ENCODE data around the gene PHACTR1. TPM values are rescaled to one million over a fixed set of nuclear protein-coding genes. Genes with fewer than 3 reads are reported as not detected.

PHACTR1 gene
- total RNA-seq, 2 donors from 2014 or later = 2.8 to 6.3 TPM

- no peak for DNase-seq
- H3K4me3 ChIP-seq (ENCODE audit: low read length) = no peak overlapping the region
Observed at GRCh38 chr6:12851123-12851695, 134.6 kb downstream of the PHACTR1 start.

DNA sequence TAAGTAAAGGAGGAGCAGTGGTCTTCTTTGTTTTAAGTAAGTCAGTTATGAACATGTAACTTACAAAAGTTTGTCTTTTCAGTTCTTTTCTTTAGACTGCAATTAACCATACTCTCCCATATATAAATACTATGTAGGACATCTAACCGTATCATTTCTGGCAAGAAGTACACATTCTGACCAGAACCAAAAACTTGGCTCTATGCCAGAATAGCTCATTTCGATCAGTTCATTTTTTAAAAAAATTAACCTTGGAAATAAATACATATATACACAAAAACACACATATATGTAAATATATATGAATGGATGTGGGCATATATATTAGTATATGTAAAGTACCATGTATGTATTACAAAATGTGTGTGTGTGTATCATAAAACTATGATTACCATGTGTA, 145.0 kb downstream of the PHACTR1 start:
- DNase-seq = no peak
- no peaks in the 10 kb centered on the region for H3K4me1 ChIP-seq (ENCODE audit: control insufficient read depth, insufficient read depth, low read length)
- no peaks in the 10 kb centered on the region for H3K36me3 Mint-ChIP-seq (ENCODE audit: low read depth)
- H3K27me3 ChIP-seq (ENCODE audit: control insufficient read depth, insufficient read depth, low read length, poor library complexity, severe bottlenecking) = no peaks in the 10 kb centered on the region
- H3K27ac ChIP-seq (ENCODE audit: low read depth, low read length) = no peak overlapping the region
- no peak overlapping the region for H3K4me3 Mint-ChIP-seq
- H3K9me3 Mint-ChIP-seq = no peaks in the 10 kb centered on the region
- no peaks in the 10 kb centered on the region for H3K36me3 ChIP-seq (ENCODE audit: control insufficient read depth, insufficient read depth, low read length)
- no peaks in the 10 kb centered on the region for H3K4me1 Mint-ChIP-seq
- H3K4me3 ChIP-seq (ENCODE audit: low read length) = no peak overlapping the region
- no peaks in the 10 kb centered on the region for H3K27me3 Mint-ChIP-seq (ENCODE audit: insufficient read depth)
- H3K9ac ChIP-seq (ENCODE audit: extremely low read depth, low read length, poor library complexity, severe bottlenecking) = no peak overlapping the region
- no peak overlapping the region for H3K27ac Mint-ChIP-seq
- no peak for TF ChIP-seq CTCF (conservative IDR thresholded peaks at IDR 0.05)
- H3K9me3 ChIP-seq (ENCODE audit: control insufficient read depth, low read length) = no peaks in the 10 kb centered on the region
- 94 to 100% methylated on average over 1 to 2 of the region's 2 CpGs for WGBS, 2 experiments (ENCODE audit: insufficient coverage in 1 of 2, insufficient read length in 1 of 2)

More at GRCh38 chr6:12851123-12851695, 134.6 kb downstream of the PHACTR1 start:
- no peaks in the 10 kb centered on the region for H3K36me3 ChIP-seq (ENCODE audit: control insufficient read depth, insufficient read depth, low read length)
- H3K27me3 Mint-ChIP-seq (ENCODE audit: insufficient read depth) = no peaks in the 10 kb centered on the region
- WGBS, 2 experiments (ENCODE audit: insufficient coverage in 1 of 2, insufficient read length in 1 of 2) = 89 to 90% methylated on average over 4 to 6 of the region's 6 CpGs
- no peaks in the 10 kb centered on the region for H3K27me3 ChIP-seq (ENCODE audit: control insufficient read depth, insufficient read depth, low read length, poor library complexity, severe bottlenecking)
- no peak overlapping the region for H3K27ac ChIP-seq (ENCODE audit: low read depth, low read length)
- peaks cover 11% of the 10 kb centered on the region for H3K4me1 Mint-ChIP-seq
- H3K4me1 ChIP-seq (ENCODE audit: control insufficient read depth, insufficient read depth, low read length) = peaks cover 7% of the 10 kb centered on the region
- no peaks in the 10 kb centered on the region for H3K9me3 Mint-ChIP-seq
- no peaks in the 10 kb centered on the region for H3K9me3 ChIP-seq (ENCODE audit: control insufficient read depth, low read length)
- no peaks in the 10 kb centered on the region for H3K36me3 Mint-ChIP-seq (ENCODE audit: low read depth)
- no peak overlapping the region for H3K4me3 Mint-ChIP-seq
- no peak overlapping the region for H3K27ac Mint-ChIP-seq
- no peak overlapping the region for H3K9ac ChIP-seq (ENCODE audit: extremely low read depth, low read length, poor library complexity, severe bottlenecking)
- TF ChIP-seq CTCF (conservative IDR thresholded peaks at IDR 0.05) = no peak

- no peak overlapping the region for H3K4me3 Mint-ChIP-seq
- H3K27ac ChIP-seq (ENCODE audit: low read depth, low read length) = no peak overlapping the region
- H3K9me3 ChIP-seq (ENCODE audit: control insufficient read depth, low read length) = no peaks in the 10 kb centered on the region
- no peaks in the 10 kb centered on the region for H3K4me1 Mint-ChIP-seq
- no peaks in the 10 kb centered on the region for H3K4me1 ChIP-seq (ENCODE audit: control insufficient read depth, insufficient read depth, low read length)
- 97 to 100% methylated on average over 2 to 3 of the region's 3 CpGs for WGBS, 2 experiments (ENCODE audit: insufficient coverage in 1 of 2, insufficient read length in 1 of 2)
- H3K4me3 ChIP-seq (ENCODE audit: low read length) = no peak overlapping the region
- H3K9ac ChIP-seq (ENCODE audit: extremely low read depth, low read length, poor library complexity, severe bottlenecking) = no peak overlapping the region
- no peaks in the 10 kb centered on the region for H3K27me3 Mint-ChIP-seq (ENCODE audit: insufficient read depth)
- TF ChIP-seq CTCF (conservative IDR thresholded peaks at IDR 0.05) = no peak
- H3K27me3 ChIP-seq (ENCODE audit: control insufficient read depth, insufficient read depth, low read length, poor library complexity, severe bottlenecking) = no peaks in the 10 kb centered on the region
- H3K36me3 ChIP-seq (ENCODE audit: control insufficient read depth, insufficient read depth, low read length) = no peaks in the 10 kb centered on the region
- no peak for DNase-seq
- H3K36me3 Mint-ChIP-seq (ENCODE audit: low read depth) = no peaks in the 10 kb centered on the region
- H3K27ac Mint-ChIP-seq = no peak overlapping the region
- no peaks in the 10 kb centered on the region for H3K9me3 Mint-ChIP-seq
Observed at GRCh38 chr6:12865117-12865516, 148.6 kb downstream of the PHACTR1 start.
